H1 (cell line): ENCODE results near the gene FARP2. TPM values are rescaled to one million over a fixed set of nuclear protein-coding genes. Genes with fewer than 3 reads are reported as not detected.

Source experiments
- CTCF ChIA-PET: fragments of 300-600 bp; sonication (Branson Sonifier 250); formaldehyde crosslinking; loops from one replicate; lab custom pipeline; 2021; ENCODE audit not compliant: partially characterized antibody; lab: Charles Lee
- POLR2A ChIA-PET: fragments of 300-600 bp; sonication (Branson Sonifier 250); formaldehyde crosslinking; loops from one replicate; lab custom pipeline; 2021; ENCODE audit warnings: inconsistent platforms; ENCODE audit not compliant: partially characterized antibody; lab: Charles Lee
- DNase-seq, 2 experiments: peaks; one replicate each; pipeline versions ENCODE4 v3.0.0 to v3.0.0-alpha.2; 2010 to 2022; ENCODE audit warnings: low spot score in 2 of 2, low read depth in 1 of 2, mixed read lengths in 1 of 2
- FAIRE-seq: peaks from 2 replicates; lab custom pipeline; 2011; peaks lifted over from hg19 to GRCh38; lab: Jason Lieb, UNC
- H2AFZ ChIP-seq: 2 replicates; pipeline ENCODE4 v1.8.1; 2012; ENCODE audit warnings: low read length, inconsistent platforms
- H2AK5ac ChIP-seq: 2 replicates; pipeline ENCODE4 v1.6.1; 2013; ENCODE audit warnings: low read depth, low read length
- H2BK120ac ChIP-seq: replicated peaks from 2 replicates; pipeline ENCODE3; 2013; ENCODE audit warnings: low read depth, low read length, inconsistent platforms
- H2BK12ac ChIP-seq: 2 replicates; pipeline ENCODE4 v1.6.1; 2013; ENCODE audit warnings: low read depth, low read length
- H2BK15ac ChIP-seq: 2 replicates; pipeline ENCODE4 v1.6.1; 2013; ENCODE audit warnings: low read length
- H2BK20ac ChIP-seq: 2 replicates; pipeline ENCODE4 v1.6.1; 2013; ENCODE audit warnings: low read length
- H2BK5ac ChIP-seq: 2 replicates; pipeline ENCODE4 v1.6.1; 2013; ENCODE audit warnings: low read depth, low read length
- H3K14ac ChIP-seq: 2 replicates; pipeline ENCODE4 v1.6.1; 2013; ENCODE audit warnings: inconsistent platforms; ENCODE audit not compliant: insufficient read length
- H3K18ac ChIP-seq: 2 replicates; pipeline ENCODE4 v1.6.1; 2013; ENCODE audit warnings: low read length; ENCODE audit errors: extremely low read depth
- H3K23ac ChIP-seq: 2 replicates; pipeline ENCODE4 v1.6.1; 2013; ENCODE audit warnings: inconsistent platforms; ENCODE audit not compliant: insufficient read length
- H3K23me2 ChIP-seq: 2 replicates; pipeline ENCODE4 v1.6.1; 2013; ENCODE audit warnings: low read depth, low read length
- H3K27ac ChIP-seq: 2 replicates; pipeline ENCODE4 v1.6.1; 2011; ENCODE audit warnings: low read depth, low read length, inconsistent platforms
- H3K27me3 ChIP-seq, 4 experiments: replicated peaks in 1 of 4; 1 replicate in 1 of 4; 2 replicates in 3 of 4; pipeline versions ENCODE4 v1.6.1 to v1.8.1; 2011 to 2013; ENCODE audit warnings: low read length in 3 of 4, mild to moderate bottlenecking in 3 of 4, inconsistent platforms in 2 of 4, mixed read lengths in 2 of 4, moderate library complexity in 1 of 4; ENCODE audit not compliant: control insufficient read depth in 3 of 4, insufficient read depth in 3 of 4; ENCODE audit errors: extremely low read depth in 1 of 4
- H3K36me3 ChIP-seq, 4 experiments: 2 replicates each; pipeline versions ENCODE4 v1.6.1 to v1.8.1; 2011 to 2013; ENCODE audit warnings: mild to moderate bottlenecking in 4 of 4, low read length in 3 of 4, moderate library complexity in 2 of 4, control low read depth in 1 of 4, inconsistent platforms in 1 of 4; ENCODE audit not compliant: insufficient read depth in 4 of 4, control insufficient read depth in 2 of 4
- H3K4ac ChIP-seq: replicated peaks from 2 replicates; pipeline ENCODE3; 2013; ENCODE audit warnings: low read length, low read depth, mixed read lengths, inconsistent platforms; ENCODE audit not compliant: insufficient read length
- H3K4me1 ChIP-seq, 4 experiments: replicated peaks in 1 of 4; 1 replicate in 1 of 4; 2 replicates in 3 of 4; pipeline versions ENCODE4 v1.6.1 to v1.8.1; 2011 to 2013; ENCODE audit warnings: low read length in 3 of 4, inconsistent platforms in 2 of 4, mixed read lengths in 1 of 4; ENCODE audit not compliant: insufficient read depth in 4 of 4, control insufficient read depth in 3 of 4
- H3K4me2 ChIP-seq, 2 experiments: 2 replicates each; pipeline versions ENCODE4 v1.6.1 to v1.8.1; 2011 to 2013; ENCODE audit warnings: low read depth in 2 of 2, low read length in 2 of 2, control low read depth in 1 of 2, inconsistent platforms in 1 of 2, mild to moderate bottlenecking in 1 of 2; ENCODE audit not compliant: insufficient read depth in 1 of 2
- H3K4me3 ChIP-seq, 4 experiments: fragments of 200-600, 300-600 bp in 1 of 4; sonication (generic), shearing (Covaris generic), sonication (Bioruptor Twin) in 1 of 4; 2 replicates each; pipeline versions ENCODE4 v1.5.1 to v1.8.1; 2011 to 2016; ENCODE audit warnings: low read length in 4 of 4, low read depth in 3 of 4, control low read depth in 2 of 4, inconsistent platforms in 2 of 4, mild to moderate bottlenecking in 2 of 4, mixed read lengths in 1 of 4, moderate library complexity in 1 of 4; ENCODE audit not compliant: insufficient read depth in 2 of 4; ENCODE audit errors: extremely low read depth in 1 of 4
- H3K56ac ChIP-seq: replicated peaks from 2 replicates; pipeline ENCODE3; 2013; ENCODE audit warnings: low read depth, mild to moderate bottlenecking, mixed read lengths, low read length, inconsistent platforms; ENCODE audit not compliant: insufficient read length
- H3K79me1 ChIP-seq: 2 replicates; pipeline ENCODE4 v1.6.1; 2013; ENCODE audit warnings: low read depth, low read length, control low read depth
- H3K79me2 ChIP-seq, 2 experiments: 2 replicates each; pipeline versions ENCODE4 v1.6.1 to v1.8.1; 2012 to 2013; ENCODE audit warnings: low read length in 2 of 2, mild to moderate bottlenecking in 2 of 2, inconsistent platforms in 1 of 2; ENCODE audit not compliant: insufficient read depth in 2 of 2, control insufficient read depth in 1 of 2
- H3K9ac ChIP-seq, 4 experiments: replicated peaks in 1 of 4; 1 replicate in 1 of 4; 2 replicates in 3 of 4; pipeline versions ENCODE4 v1.6.1 to v1.8.1; 2011 to 2013; ENCODE audit warnings: low read depth in 3 of 4, low read length in 3 of 4, control low read depth in 2 of 4, mild to moderate bottlenecking in 2 of 4, moderate library complexity in 2 of 4, inconsistent platforms in 1 of 4; ENCODE audit errors: extremely low read depth in 1 of 4
- H3K9me3 ChIP-seq, 2 experiments: 2 replicates each; pipeline versions ENCODE4 v1.6.1 to v1.8.1; 2012 to 2013; ENCODE audit warnings: mild to moderate bottlenecking in 2 of 2, moderate library complexity in 2 of 2, control low read depth in 1 of 2, inconsistent platforms in 1 of 2, low read depth in 1 of 2, low read length in 1 of 2, mixed read lengths in 1 of 2; ENCODE audit not compliant: insufficient read depth in 2 of 2
- H4K20me1 ChIP-seq, 2 experiments: replicated peaks in 1 of 2; 2 replicates each; pipeline versions ENCODE3 to v1.8.1; 2011 to 2013; ENCODE audit warnings: inconsistent platforms in 2 of 2, low read length in 2 of 2, mild to moderate bottlenecking in 1 of 2; ENCODE audit not compliant: insufficient read depth in 2 of 2, control insufficient read depth in 1 of 2
- H4K5ac ChIP-seq: 2 replicates; pipeline ENCODE4 v1.6.1; 2013; ENCODE audit warnings: low read length, low read depth, mixed read lengths, inconsistent platforms; ENCODE audit not compliant: insufficient read length
- H4K8ac ChIP-seq: 2 replicates; pipeline ENCODE4 v1.8.0; 2013; ENCODE audit warnings: mild to moderate bottlenecking, moderate library complexity, low read length, inconsistent platforms; ENCODE audit not compliant: insufficient read depth; ENCODE audit errors: extremely low read depth
- H4K91ac ChIP-seq: replicated peaks from 2 replicates; pipeline ENCODE3; 2013; ENCODE audit warnings: low read length, mixed read lengths, inconsistent platforms; ENCODE audit not compliant: insufficient read length
- ASH2L ChIP-seq: fragments of 200-600, 300-600 bp; sonication (generic); IDR thresholded peaks from one replicate; pipeline ENCODE4 v1.7.1; 2017; ENCODE audit warnings: low read length
- BCL11A ChIP-seq, 2 experiments: IDR thresholded peaks; one replicate each; pipeline ENCODE4 v1.6.1; 2011; ENCODE audit warnings: low read depth in 2 of 2, low read length in 2 of 2, mild to moderate bottlenecking in 2 of 2
- BRCA1 ChIP-seq: IDR thresholded peaks from 2 replicates; pipeline ENCODE4 v1.6.1; 2012; ENCODE audit warnings: low read depth, low read length, improper control_type of control experiment
- CBX5 ChIP-seq: fragments of 300-800, 300-1000 bp; sonication (generic); IDR thresholded peaks from 2 replicates; pipeline ENCODE4 v1.7.1; 2016; ENCODE audit warnings: antibody characterized with exemption, low read length, low read depth
- CREB1 ChIP-seq: IDR thresholded peaks from 2 replicates; pipeline ENCODE4 v1.6.1; 2012; ENCODE audit warnings: inconsistent platforms
- CTBP2 ChIP-seq: IDR thresholded peaks from 2 replicates; pipeline ENCODE4 v1.7.0; 2011; ENCODE audit warnings: borderline replicate concordance, mild to moderate bottlenecking, moderate library complexity, mixed read lengths, low read length; ENCODE audit not compliant: insufficient read depth, insufficient read length
- HDAC2 ChIP-seq, 2 experiments: fragments of 300-600 bp in 1 of 2; sonication (generic) in 1 of 2; IDR thresholded peaks; 2 replicates each; pipeline ENCODE4 v1.6.1; 2011 to 2012; ENCODE audit warnings: low read depth in 2 of 2, low read length in 2 of 2, mild to moderate bottlenecking in 2 of 2, moderate library complexity in 2 of 2, borderline replicate concordance in 1 of 2, inconsistent platforms in 1 of 2
- POU5F1 ChIP-seq: IDR thresholded peaks from 2 replicates; pipeline ENCODE4 v1.6.1; 2011; ENCODE audit warnings: low read depth, mild to moderate bottlenecking, low read length, moderate library complexity
- WGBS, 2 experiments: shearing (Covaris generic) in 1 of 2; methylation state at CpG; one replicate each; pipeline versions ENCODE4 v1.1.6 to v1.1.7; 2013 to 2015; ENCODE audit warnings: low lambda C conversion rate in 2 of 2, mixed read lengths in 2 of 2, inconsistent platforms in 1 of 2, low coverage in 1 of 2, missing lambda C conversion rate in 1 of 2; ENCODE audit not compliant: insufficient replicate concordance in 2 of 2, insufficient coverage in 1 of 2, insufficient read length in 1 of 2; ENCODE audit errors: extremely low coverage in 1 of 2, missing lambda C conversion rate in 1 of 2; 5-methylcytosine and 5-hydroxymethylcytosine counted together
- polyA plus RNA-seq, 7 experiments: library from polyadenylated mRNA; depleted of rRNA in 3 of 7; stranded (reverse) in 5 of 7; unstranded in 2 of 7; fragments of >200 nt in 5 of 7; fragments of 200-250 nt in 2 of 7; gene quantifications; 1 replicate in 5 of 7; 2 replicates in 1 of 7; 4 replicates in 1 of 7; pipeline versions ENCODE4 v1.2.1 to v1.2.3, GENCODE V29; 2011 to 2013; ENCODE audit warnings: missing spikeins in 2 of 7, mixed read lengths in 2 of 7
- total RNA-seq: library from RNA; stranded (reverse); fragmentation: NEBNext Ultra II Directional; extraction: Animal tissue kit (Norgen Biotek cat#: 25700); gene quantifications from 2 replicates; pipeline ENCODE4 v1.2.1, GENCODE V29; 2021
- TF ChIP-seq, protein P1 (sequence below): IDR thresholded peaks from 2 replicates; pipeline ENCODE4 v1.6.1; 2011; ENCODE audit warnings: low read length, improper control_type of control experiment

Gene FARP2
- total and polyA plus RNA-seq, 2 of the 8 experiments (the other 6 are each of a cell fraction or from before 2014, with no cell fraction given), result 12.4 to 33.4 TPM

- Histone ChIP-seq H2BK15ac (no peak overlapping the region), H3K79me1 (no peaks in the 10 kb centered on the region), H3K4me3 (no peak overlapping the region), H2BK5ac (no peak overlapping the region), H3K23me2 (no peaks in the 10 kb centered on the region), H3K9me3 (no peaks in the 10 kb centered on the region), H4K91ac (no peak overlapping the region), H3K27ac (no peak overlapping the region), H2BK120ac (no peak overlapping the region), H3K18ac (no peak overlapping the region), H4K5ac (no peak overlapping the region), H2BK12ac (no peak overlapping the region), H3K4me2 (no peak overlapping the region), H3K14ac (no peak overlapping the region), H3K79me2 (no peaks in the 10 kb centered on the region), H3K9ac (no peak overlapping the region), H2AFZ (no peak overlapping the region), H3K36me3 (peaks cover 5 to 40% (median 29%) of the 10 kb centered on the region in 4 experiments), H3K56ac (no peak overlapping the region), H3K23ac (no peak overlapping the region), H3K4me1 (no peaks in the 10 kb centered on the region; a peak in 1 of 7 replicates), H4K8ac (no peak overlapping the region), H3K4ac (no peak overlapping the region), H3K27me3 (no peaks in the 10 kb centered on the region), H4K20me1 (peaks cover 11 to 22% of the 10 kb centered on the region in 2 experiments), H2BK20ac (no peak overlapping the region), H2AK5ac (no peak overlapping the region)
- CTCF ChIA-PET, result no interaction called here
- no peak for DNase-seq
- POLR2A ChIA-PET, result interaction anchor here (0.7 to 9.1 kb wide), 3 partner anchors 12 to 193 kb away, joined by 3 to 104 read pairs (median 24); partner anchors contain the start of gene STK25
- TF ChIP-seq CBX5 (no peak), ASH2L (no peak), BCL11A (IDR thresholded peaks at IDR 0.05; ENCODE audit: low read depth in 2 of 2, low read length in 2 of 2) (no peak), BRCA1 (no peak), POU5F1 (no peak), HDAC2 (IDR thresholded peaks at IDR 0.05; ENCODE audit: borderline replicate concordance in 1 of 2, low read depth in 2 of 2, low read length in 2 of 2) (no peak), CREB1 (no peak), CTBP2 (no peak)
- TF ChIP-seq, protein P1, sequence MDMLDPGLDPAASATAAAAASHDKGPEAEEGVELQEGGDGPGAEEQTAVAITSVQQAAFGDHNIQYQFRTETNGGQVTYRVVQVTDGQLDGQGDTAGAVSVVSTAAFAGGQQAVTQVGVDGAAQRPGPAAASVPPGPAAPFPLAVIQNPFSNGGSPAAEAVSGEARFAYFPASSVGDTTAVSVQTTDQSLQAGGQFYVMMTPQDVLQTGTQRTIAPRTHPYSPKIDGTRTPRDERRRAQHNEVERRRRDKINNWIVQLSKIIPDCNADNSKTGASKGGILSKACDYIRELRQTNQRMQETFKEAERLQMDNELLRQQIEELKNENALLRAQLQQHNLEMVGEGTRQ, result no peak
- FAIRE-seq, result no peak
- 94% methylated on average over 10 of the region's 10 CpGs; no CpG with 5 or more reads in 1 of the 2 experiments for WGBS, 2 experiments
Measured at GRCh38 chr2:241493092-241493491, 137.0 kb downstream of the FARP2 start.
